Fibroblast of mammary gland (primary cell): Measurements from ENCODE around the gene ACYP2.

ENCODE experiments used
- DNase-seq: peaks from one replicate; pipeline ENCODE4 v3.0.0-alpha.2; 2010; ENCODE audit warnings: low read depth
- H3K4me3 ChIP-seq: 2 replicates; pipeline ENCODE4 v1.5.1; 2011; ENCODE audit warnings: low read depth, mild to moderate bottlenecking, low read length, moderate library complexity; ENCODE audit not compliant: control insufficient read depth
- CTCF ChIP-seq: conservative IDR thresholded peaks from 2 replicates; pipeline ENCODE4 v1.5.1; 2011; ENCODE audit warnings: low read depth, low read length, inconsistent platforms; ENCODE audit not compliant: control insufficient read depth, insufficient read depth

The ACYP2 gene

DNA sequence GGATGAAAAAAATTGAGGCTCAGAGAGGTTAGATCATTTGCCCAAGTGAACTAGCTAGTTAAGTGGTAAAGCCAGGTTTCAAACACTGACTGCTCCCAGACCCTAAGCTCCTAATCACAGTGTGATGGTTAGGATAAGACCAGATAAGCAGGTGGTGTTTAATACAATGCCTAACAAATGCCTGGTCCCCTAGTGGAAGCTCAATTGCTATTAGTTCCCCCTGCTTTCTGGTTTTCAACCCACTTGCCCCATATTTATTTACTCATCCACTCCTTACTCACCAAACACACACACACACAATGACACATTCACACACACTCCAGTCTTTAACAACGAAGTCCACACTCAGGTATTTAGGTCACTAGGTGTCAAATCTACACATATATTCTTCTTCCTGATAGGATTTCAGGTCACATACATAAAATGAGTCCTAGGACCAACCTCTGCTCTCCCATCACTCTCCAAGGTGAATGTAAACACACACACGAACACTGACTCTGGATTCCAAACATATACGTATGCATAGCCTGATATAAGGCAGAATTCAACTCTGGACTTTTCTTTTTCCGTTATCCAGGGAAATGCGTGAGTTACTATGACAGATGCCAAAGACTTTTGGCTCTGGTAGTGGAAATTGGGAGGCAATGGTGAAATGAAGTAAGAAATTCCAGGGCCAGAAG is 214.2 kb downstream of the ACYP2 start:
- TF ChIP-seq CTCF, result no peak
- peak overlapping the region; percentile 55 for H3K4me3 ChIP-seq
- no peak for DNase-seq

DNA sequence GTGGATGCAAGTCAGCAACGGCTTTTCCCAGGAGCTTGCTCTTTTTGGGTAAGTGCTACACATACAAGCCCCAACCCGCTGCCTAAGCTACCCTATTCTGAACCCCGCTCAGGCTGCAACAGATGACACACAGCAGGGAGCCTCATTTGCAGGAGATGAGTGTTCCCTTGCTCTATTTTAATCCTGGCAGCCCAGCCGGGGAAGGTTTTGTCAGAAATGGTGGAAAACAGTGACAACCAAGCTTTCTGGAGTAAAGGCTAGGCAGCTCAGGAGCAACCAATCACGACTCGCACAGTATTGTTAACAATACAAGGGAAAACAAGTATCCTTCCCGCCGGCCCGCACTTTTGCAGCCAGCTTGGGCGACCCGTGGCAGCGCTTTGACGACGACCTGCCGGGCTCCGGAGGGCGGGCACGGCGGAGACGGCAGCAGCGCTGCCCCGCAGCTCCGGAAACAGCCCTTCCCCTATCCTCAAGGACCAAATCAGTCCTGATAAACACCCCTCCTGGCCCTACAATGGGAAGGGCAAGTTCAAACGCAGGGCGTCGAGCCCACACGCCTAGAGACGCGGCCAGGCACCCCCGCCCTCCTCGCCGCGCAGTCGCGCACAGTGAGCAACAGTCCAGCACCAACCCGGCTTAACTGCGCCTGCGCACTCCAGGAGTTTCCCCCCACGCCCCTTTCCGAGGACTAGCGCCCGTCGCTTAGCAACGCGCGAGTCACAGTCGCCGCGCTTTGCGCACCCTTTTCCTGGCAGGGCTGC is 214.9 kb downstream of the ACYP2 start:
- no peak for TF ChIP-seq CTCF
- peak; percentile 93 for DNase-seq
- H3K4me3 ChIP-seq, result peak overlapping the region; percentile 55

DNA sequence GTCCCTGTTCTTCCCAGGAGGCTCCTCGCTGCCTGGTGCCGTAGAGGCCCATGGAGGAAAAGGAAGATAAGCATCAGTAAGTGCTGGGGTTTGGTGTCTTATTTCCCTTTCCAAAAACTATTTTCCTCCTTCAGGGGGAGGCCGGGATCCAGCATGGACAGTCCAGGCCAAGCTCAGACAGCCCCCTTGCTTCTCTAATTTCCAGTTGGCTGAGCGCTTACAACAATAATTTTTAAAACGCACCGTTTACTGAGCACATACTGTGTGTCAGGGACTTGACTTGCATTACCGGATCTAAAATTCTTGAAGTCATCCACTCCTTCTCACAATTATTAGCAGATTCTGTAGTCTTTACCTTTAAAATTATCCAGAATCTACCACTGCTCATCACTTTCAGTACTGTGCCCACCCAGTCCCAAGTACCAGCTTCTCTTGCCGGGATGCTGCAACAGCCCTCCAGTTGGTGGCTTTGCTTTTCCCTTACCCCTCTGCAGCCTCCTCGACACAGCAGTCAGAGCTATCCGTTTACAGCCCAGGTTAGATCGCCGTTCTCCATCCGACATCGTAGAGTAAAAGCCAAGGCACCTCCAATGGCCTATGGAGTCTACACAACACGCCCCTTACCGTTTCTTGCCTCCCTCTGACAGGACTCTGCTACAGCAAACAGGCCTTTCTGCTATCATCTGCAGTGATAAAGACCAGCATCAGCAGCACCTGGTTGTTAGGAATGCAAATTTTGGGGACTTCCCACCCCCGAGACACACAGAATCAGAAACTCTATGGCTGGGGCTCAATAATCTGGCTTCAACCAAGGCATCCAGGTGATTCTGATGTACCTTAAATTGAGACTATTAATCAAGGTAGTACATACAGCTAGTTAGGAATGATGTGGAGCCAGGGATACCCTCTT is 215.8 kb downstream of the ACYP2 start:
- TF ChIP-seq CTCF, result no peak
- peak overlapping the region; percentile 55 for H3K4me3 ChIP-seq
- no peak for DNase-seq

DNA sequence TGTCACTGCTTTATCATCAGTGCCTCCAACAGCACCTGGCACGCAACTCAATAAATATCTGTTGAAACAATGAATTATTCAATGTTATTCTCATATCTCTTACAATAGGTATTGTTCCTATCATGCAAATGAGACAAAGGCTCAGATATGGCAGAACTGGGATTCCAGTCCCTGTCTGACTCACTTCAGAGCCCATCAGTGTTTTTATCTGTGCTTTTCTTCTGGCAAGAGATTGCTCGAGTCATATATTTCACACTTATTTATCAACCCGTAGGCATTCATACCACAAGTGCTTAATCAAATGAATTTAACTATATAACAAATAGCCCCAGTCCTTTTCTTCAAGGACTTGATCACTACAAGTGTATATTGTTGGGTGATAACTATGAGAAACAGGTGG is 217.0 kb downstream of the ACYP2 start:
- H3K4me3 ChIP-seq, result no peak overlapping the region
- DNase-seq, result peak; percentile 23
- TF ChIP-seq CTCF, result no peak

DNA sequence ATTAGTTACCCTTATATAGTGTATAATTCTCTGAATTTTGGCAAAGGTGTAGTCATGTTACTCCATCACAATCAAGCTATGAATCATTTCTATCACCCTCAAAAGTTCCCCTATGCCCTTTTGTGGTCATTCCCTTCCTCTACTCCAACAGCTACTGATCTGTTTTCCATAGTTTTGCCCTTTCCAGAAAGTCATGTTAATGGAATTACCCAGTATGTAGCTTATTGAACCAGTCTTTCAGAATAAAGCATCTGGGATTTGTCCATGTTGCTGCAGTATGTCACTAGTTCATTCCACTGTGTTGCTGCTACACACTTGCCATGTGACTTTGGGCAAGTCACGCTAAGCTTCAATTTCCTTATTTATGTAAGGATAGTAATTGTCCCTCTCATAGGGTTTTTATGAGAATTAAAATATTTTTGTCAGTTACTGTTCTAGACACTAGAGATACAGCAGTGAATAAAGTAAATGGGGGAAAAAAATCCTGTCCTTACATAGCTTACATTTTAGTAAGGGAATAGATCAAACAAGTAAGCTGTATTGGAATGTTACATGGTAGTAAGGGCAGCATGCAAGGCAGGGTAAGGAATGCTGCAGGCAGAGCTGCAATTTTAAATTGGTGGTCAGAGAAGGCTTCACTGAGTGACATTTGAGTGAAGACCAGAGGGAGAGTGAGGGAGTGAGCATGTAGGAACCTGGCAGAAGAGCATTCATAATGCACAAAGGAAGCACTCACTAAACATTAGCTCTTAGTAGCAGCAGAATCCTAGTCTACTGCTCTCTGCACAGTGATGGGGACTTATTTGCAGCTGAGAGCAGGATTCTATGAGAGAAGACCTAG is 220.9 kb downstream of the ACYP2 start:
- no peak overlapping the region for H3K4me3 ChIP-seq
- DNase-seq, result peak; percentile 76
- no peak for TF ChIP-seq CTCF

GRCh38 chr2:54336977-54337255 is 221.5 kb downstream of the ACYP2 start:
- no peak overlapping the region for H3K4me3 ChIP-seq
- TF ChIP-seq CTCF, result no peak

More at GRCh38 chr2:54336977-54337255, 221.5 kb downstream of the ACYP2 start:
- no peak for DNase-seq
